ENCODE data around the gene PUS7L. TPM values are rescaled to one million over a fixed set of nuclear protein-coding genes. Genes with fewer than 3 reads are reported as not detected.

The PUS7L gene
- total RNA-seq, 4 donors from 2014 or later = 6.4 to 13.1 (median 8.8) TPM

- H3K9me3 ChIP-seq = no peaks in the 10 kb centered on the region
- no peak overlapping the region for H3K27ac ChIP-seq
- WGBS = 89% methylated on average over 2 of the region's 2 CpGs
- no peak for TF ChIP-seq EP300 (IDR thresholded peaks at IDR 0.05)
- TF ChIP-seq POLR2A (IDR thresholded peaks at IDR 0.05) = no peak
- no peak for TF ChIP-seq CTCF (IDR thresholded peaks at IDR 0.05)
- TF ChIP-seq POLR2AphosphoS5 (IDR thresholded peaks at IDR 0.05) = no peak
- no peak overlapping the region for H3K4me3 ChIP-seq
- DNase-seq (ENCODE audit: low spot score in 2 of 2) = no peak
- no peaks in the 10 kb centered on the region for H3K36me3 ChIP-seq
- no peaks in the 10 kb centered on the region for H3K4me1 ChIP-seq
- no peaks in the 10 kb centered on the region for H3K27me3 ChIP-seq
Measured at GRCh38 chr12:43669373-43669772, 89.2 kb downstream of the PUS7L start.

Other genes starting within 250 kb of the PUS7L start
- not detected for gene ADAMTS20, start 206.6 kb downstream of the PUS7L start, total RNA-seq
- gene IRAK4, start 161 bp upstream of the PUS7L start, total RNA-seq = 10 to 100 TPM; 16.2 to 79.4 (median 22.0) TPM
- gene TWF1, start 47.5 kb upstream of the PUS7L start, total RNA-seq = 10 to 100 TPM; 43.9 to 75.8 (median 59.7) TPM
- 10 to 100 TPM; 13.9 to 34.1 (median 29.1) TPM for gene TMEM117, start 77.3 kb upstream of the PUS7L start, total RNA-seq

Measured in suprapubic skin (tissue), 4 donors.